ENCODE results near the gene EBF3. TPM values are rescaled to one million over a fixed set of nuclear protein-coding genes. Genes with fewer than 3 reads are reported as not detected.

Gene EBF3
- total and polyA plus RNA-seq, 9 of the 15 experiments (the other 6 are each of a cell fraction or from before 2014, with no cell fraction given) = not detected

DNA sequence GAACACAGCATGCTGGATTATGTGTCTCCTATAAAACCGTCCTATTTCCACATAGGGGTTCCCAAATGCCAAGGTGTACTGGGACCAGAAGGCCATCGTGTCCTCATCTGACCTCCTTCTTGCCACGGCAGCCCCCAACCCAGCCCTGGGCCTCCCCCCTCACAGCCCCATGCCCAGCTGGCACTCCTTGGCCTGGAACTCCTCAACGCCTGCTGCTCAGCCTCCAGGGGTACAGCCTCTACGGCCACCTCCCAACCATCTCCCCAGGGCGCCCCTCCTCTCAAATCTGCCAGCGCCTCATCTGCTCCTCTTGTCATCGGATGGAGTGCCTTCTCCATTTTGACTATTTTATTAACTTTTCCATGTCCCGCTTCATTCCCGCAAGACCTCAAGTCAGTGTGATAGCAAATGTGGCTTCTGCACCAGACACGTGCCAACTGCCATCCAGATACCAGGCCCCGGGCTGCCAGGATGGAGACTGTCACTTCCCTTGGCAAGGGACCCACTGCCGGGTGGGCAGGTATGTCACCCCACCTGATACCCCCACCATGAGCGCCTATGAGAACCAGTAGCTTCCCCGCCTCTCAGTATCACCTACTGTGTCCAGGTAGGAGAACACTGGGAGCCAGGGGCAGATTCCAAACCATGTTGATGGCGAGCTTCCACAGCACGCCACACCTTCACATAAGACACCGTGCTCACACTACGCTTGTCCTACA, 106.7 kb downstream of the EBF3 start (continued):
- TF ChIP-seq, protein P1, sequence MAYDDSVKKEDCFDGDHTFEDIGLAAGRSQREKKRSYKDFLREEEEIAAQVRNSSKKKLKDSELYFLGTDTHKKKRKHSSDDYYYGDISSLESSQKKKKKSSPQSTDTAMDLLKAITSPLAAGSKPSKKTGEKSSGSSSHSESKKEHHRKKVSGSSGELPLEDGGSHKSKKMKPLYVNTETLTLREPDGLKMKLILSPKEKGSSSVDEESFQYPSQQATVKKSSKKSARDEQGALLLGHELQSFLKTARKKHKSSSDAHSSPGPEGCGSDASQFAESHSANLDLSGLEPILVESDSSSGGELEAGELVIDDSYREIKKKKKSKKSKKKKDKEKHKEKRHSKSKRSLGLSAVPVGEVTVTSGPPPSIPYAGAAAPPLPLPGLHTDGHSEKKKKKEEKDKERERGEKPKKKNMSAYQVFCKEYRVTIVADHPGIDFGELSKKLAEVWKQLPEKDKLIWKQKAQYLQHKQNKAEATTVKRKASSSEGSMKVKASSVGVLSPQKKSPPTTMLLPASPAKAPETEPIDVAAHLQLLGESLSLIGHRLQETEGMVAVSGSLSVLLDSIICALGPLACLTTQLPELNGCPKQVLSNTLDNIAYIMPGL (CRISPR knock-in tag; IDR thresholded peaks at IDR 0.05) = no peak
- TF ChIP-seq ZNF124 (CRISPR knock-in tag; IDR thresholded peaks at IDR 0.05) = no peak
- TF ChIP-seq SUPT5H (IDR thresholded peaks at IDR 0.05) = no peak
- no peak for TF ChIP-seq ZSCAN29 (IDR thresholded peaks at IDR 0.05)
- TF ChIP-seq NELFE (IDR thresholded peaks at IDR 0.05; ENCODE audit: insufficient read depth, insufficient read length) = no peak
- TF ChIP-seq PYGO2 (tag; IDR thresholded peaks at IDR 0.05) = no peak

DNA sequence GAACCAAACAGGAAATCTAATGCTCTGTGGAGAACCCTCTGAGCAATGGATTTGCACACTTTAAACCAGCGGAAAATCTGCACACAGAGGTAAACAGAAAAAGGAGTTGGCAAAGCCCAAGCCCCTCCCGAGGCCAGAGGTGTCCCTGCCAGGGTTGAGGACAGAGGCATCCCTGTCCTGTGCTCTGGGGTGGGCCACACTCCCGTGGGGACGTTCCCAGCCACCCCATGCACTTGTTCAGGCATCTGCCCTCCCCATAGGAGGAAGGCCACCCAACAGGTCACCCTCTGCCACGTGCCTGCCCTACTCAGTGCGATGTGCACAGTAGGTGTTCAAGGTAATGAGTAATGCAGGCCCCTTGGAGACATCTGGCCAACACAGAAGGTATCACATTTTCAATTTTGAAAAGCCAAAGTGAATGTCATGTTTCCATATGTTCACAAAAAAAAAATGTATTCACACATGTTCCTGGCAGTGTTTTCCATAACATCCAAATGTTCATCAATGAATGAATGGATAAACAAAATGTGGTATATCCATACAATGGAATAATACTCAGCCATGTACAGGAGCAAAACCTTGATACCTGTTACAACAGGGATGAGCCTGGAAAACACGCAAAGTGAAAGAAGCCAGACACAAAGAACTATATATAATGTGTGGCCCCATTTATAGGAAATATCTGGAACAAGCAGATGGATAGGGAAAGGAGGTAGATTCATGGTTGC, 108.1 kb downstream of the EBF3 start:
- ATAC-seq (no peak), FAIRE-seq (no peak), DNase-seq (ENCODE audit: extremely low read depth in 1 of 4, low spot score in 3 of 4) (no peak)
- no peaks in the 10 kb centered on the region for H3K9me3 ChIP-seq (replicated peaks; ENCODE audit: control insufficient read depth, insufficient read depth, low read depth, low read length)
- H3K4me1 ChIP-seq (replicated peaks in 1 of 2; ENCODE audit: control insufficient read depth in 2 of 2, insufficient read depth in 2 of 2, low read length in 2 of 2) = no peaks in the 10 kb centered on the region
- no peak overlapping the region for H3K4me3 ChIP-seq
- H3K9me1 ChIP-seq (ENCODE audit: control insufficient read depth, insufficient read depth, low read length) = no peaks in the 10 kb centered on the region
- TF ChIP-seq KLF6 (CRISPR knock-in tag; IDR thresholded peaks at IDR 0.05; ENCODE audit: borderline replicate concordance) (no peak), ELF2 (CRISPR knock-in tag; IDR thresholded peaks at IDR 0.05) (no peak), KDM5B (IDR thresholded peaks at IDR 0.05; ENCODE audit: insufficient replicate concordance, low read depth, low read length) (no peak), MTA2 (IDR thresholded peaks at IDR 0.05; ENCODE audit: low read depth) (no peak), KAT7 (CRISPR knock-in tag; IDR thresholded peaks at IDR 0.05; ENCODE audit: borderline replicate concordance) (no peak), ETV6 (IDR thresholded peaks at IDR 0.05; ENCODE audit: borderline replicate concordance in 1 of 2, low read depth in 2 of 2, low read length in 1 of 2) (no peak), ETV6 (CRISPR knock-in tag; IDR thresholded peaks at IDR 0.05; ENCODE audit: borderline replicate concordance) (no peak), ILK (tag; IDR thresholded peaks at IDR 0.05; ENCODE audit: borderline replicate concordance, low read depth) (no peak), HOXB6 (CRISPR knock-in tag; IDR thresholded peaks at IDR 0.05; ENCODE audit: borderline replicate concordance) (no peak)
- TF ChIP-seq, protein P2, sequence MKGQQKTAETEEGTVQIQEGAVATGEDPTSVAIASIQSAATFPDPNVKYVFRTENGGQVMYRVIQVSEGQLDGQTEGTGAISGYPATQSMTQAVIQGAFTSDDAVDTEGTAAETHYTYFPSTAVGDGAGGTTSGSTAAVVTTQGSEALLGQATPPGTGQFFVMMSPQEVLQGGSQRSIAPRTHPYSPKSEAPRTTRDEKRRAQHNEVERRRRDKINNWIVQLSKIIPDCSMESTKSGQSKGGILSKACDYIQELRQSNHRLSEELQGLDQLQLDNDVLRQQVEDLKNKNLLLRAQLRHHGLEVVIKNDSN (CRISPR knock-in tag; IDR thresholded peaks at IDR 0.05) = no peak
- TF ChIP-seq, protein P3, sequence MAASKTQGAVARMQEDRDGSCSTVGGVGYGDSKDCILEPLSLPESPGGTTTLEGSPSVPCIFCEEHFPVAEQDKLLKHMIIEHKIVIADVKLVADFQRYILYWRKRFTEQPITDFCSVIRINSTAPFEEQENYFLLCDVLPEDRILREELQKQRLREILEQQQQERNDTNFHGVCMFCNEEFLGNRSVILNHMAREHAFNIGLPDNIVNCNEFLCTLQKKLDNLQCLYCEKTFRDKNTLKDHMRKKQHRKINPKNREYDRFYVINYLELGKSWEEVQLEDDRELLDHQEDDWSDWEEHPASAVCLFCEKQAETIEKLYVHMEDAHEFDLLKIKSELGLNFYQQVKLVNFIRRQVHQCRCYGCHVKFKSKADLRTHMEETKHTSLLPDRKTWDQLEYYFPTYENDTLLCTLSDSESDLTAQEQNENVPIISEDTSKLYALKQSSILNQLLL (CRISPR knock-in tag; IDR thresholded peaks at IDR 0.05; ENCODE audit: borderline replicate concordance) = no peak
- intact Hi-C loops (cut with micrococcal nuclease) (no loop called here), in situ Hi-C loops (cut with MboI) (no loop called here)
- no TSS peak for BruUV-seq (replicated peaks)
- CTCF ChIA-PET (ENCODE audit: low intra/inter-chr PET ratio) = no interaction called here
- POLR2A ChIA-PET = no interaction called here
- 0% methylated on average over 6 of the region's 7 CpGs for WGBS (ENCODE audit: insufficient coverage, low coverage, missing lambda C conversion rate)
- no peak overlapping the region for H3K4me2 ChIP-seq (ENCODE audit: insufficient read depth, low read length)
- no peaks in the 10 kb centered on the region for H3K79me2 ChIP-seq (ENCODE audit: control insufficient read depth, insufficient read depth, low read length)
- no peak overlapping the region for H2AFZ ChIP-seq (ENCODE audit: low read depth, low read length)
- no peaks in the 10 kb centered on the region for H3K36me3 ChIP-seq (ENCODE audit: control insufficient read depth, insufficient read depth, low read length)
- H4K20me1 ChIP-seq (replicated peaks; ENCODE audit: control insufficient read depth, insufficient read depth, low read length) = no peaks in the 10 kb centered on the region
- H3K27me3 ChIP-seq (ENCODE audit: control insufficient read depth in 2 of 2, insufficient read depth in 2 of 2, low read length in 2 of 2) = peaks cover 0 to 37% of the 10 kb centered on the region in 2 experiments; a peak in 3 of 5 replicates
- no peak overlapping the region for H3K9ac ChIP-seq (ENCODE audit: insufficient read depth in 1 of 2, low read depth in 2 of 2, low read length in 2 of 2)
- no peak overlapping the region for H3K27ac ChIP-seq (ENCODE audit: extremely low read depth, low read depth, low read length)
